Pancreas (tissue), 10 donors: ENCODE results near the gene PRPSAP1. TPM values are rescaled to one million over a fixed set of nuclear protein-coding genes. Genes with fewer than 3 reads are reported as not detected.
A peak's percentile ranks its signal among the peaks of the same experiment; 100 is the strongest.
"Not testable (repeated sequence)": the region's sequence is repeated elsewhere in the genome, so short reads cannot be mapped to it uniquely, and the experiment has no call there.

ENCODE experiments used
- ATAC-seq, 4 donors: fragments of 200-7000 bp; cut with Tn5 transposase; one replicate each; pipeline versions ENCODE4 v1.8.0 to v1.9.1; 2020; ENCODE audit warnings: mild to moderate bottlenecking in 4 of 4, moderate library complexity in 4 of 4
- DNase-seq, 6 donors: peaks; one replicate each; pipeline ENCODE4 v3.0.0-alpha.2; 2020
- FAIRE-seq: peaks from 2 replicates; lab custom pipeline; 2012; peaks lifted over from hg19 to GRCh38; lab: Jason Lieb, UNC
- H3K27ac ChIP-seq, 4 donors: fragments of 200-600 bp; sonication (generic); 1 replicate in 3 of 4; 2 replicates in 1 of 4; pipeline versions ENCODE4 v1.5.0 to v1.8.0; 2020
- H3K27me3 ChIP-seq, 4 donors: fragments of 200-600 bp; one replicate each; pipeline ENCODE4 v1.8.0; 2021
- H3K36me3 ChIP-seq, 3 donors: fragments of 200-600 bp; sonication (generic) in 1 of 3; one replicate each; pipeline versions ENCODE4 v1.5.0 to v1.8.0; 2020 to 2021
- H3K4me1 ChIP-seq, 3 donors: fragments of 200-600 bp; one replicate each; pipeline ENCODE4 v1.8.0; 2021
- H3K4me3 ChIP-seq, 4 donors: fragments of 200-600 bp; sonication (generic) in 2 of 4; one replicate each; pipeline versions ENCODE4 v1.5.0 to v1.8.0; 2020 to 2021
- H3K9me3 ChIP-seq, 4 donors: fragments of 200-600 bp; one replicate each; pipeline ENCODE4 v1.8.0; 2021
- CTCF ChIP-seq, 4 donors: fragments of 200-600 bp; sonication (generic) in 3 of 4; IDR thresholded peaks; one replicate each; pipeline versions ENCODE4 v1.5.0 to v1.8.0; 2021; ENCODE audit warnings: antibody characterized with exemption in 4 of 4
- WGBS, 2 donors: extraction: QIAGEN DNeasy Blood & Tissue Kit; methylation state at CpG; one replicate each; pipeline ENCODE4 v1.1.7; 2013; 5-methylcytosine and 5-hydroxymethylcytosine counted together
- intact Hi-C, 3 donors: fragments of 100-400 bp; cut with DNase I; formaldehyde crosslinking; loops; one replicate each; pipeline versions ENCODE4 v1.11.1 to v1.14.2; 2022
- polyA plus RNA-seq, 2 donors: library from polyadenylated mRNA; stranded (reverse); fragments of 200-250 nt; gene quantifications; one replicate each; pipeline ENCODE4 v1.2.3, GENCODE V29; 2013
- total RNA-seq, 6 donors: library from RNA; stranded (reverse); fragmentation: NEBNext Ultra II Directional in 4 of 6; extraction: Animal tissue kit (Norgen Biotek cat#: 25700) in 4 of 6; gene quantifications; one replicate each; pipeline versions ENCODE4 v1.2.1 to v1.2.4, GENCODE V29; 2021 to 2023
- donor health status: healthy with polysubstance abuse.
- donor health status: DM: no; HTN: no; CAD: no; lungs with moderate emphysema.
- donor health status: DM: no; HTN: no; CAD: no.
- donor health status: control.
- donor health status: control.
- donor health status: Bipolar disorder and iron deficiency.
- donor health status: DM: yes; HTN: yes; CAD: no.
- donor health status: DM: no; HTN: no; CAD: no.
- donor health status: DM: no; HTN: no; CAD: no.
- donor health status: DM: yes; HTN: yes; CAD: no.

Gene PRPSAP1
- total and polyA plus RNA-seq, 8 donors: 18.5 to 43.3 (median 25.7) TPM

DNA sequence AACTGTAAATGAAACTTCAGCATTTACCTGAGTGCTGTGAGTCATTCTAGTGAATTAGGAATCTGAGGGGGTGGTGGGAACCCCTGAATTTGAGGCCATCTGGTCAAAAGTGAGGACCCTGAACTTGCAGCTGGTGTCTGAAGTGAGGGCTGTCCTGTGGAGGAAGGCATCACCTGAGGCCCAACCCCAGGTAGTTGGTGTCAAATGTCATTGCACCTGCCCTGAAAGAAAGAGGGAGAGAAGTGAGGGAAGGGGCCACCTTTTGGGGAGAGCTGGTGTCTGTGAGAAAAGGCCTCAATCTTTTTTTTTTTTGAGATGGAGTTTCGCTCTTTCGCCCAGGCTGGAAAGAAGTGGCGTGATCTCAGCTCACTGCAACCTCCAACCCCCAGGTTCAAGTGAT is 12.5 kb upstream of the PRPSAP1 start:
- Histone ChIP-seq H3K27me3 (no peaks in the 10 kb centered on the region), H3K4me1 (no peaks in the 10 kb centered on the region), H3K9me3 (no peaks in the 10 kb centered on the region), H3K4me3 (no peak overlapping the region), H3K27ac (no peak overlapping the region), H3K36me3 (no peaks in the 10 kb centered on the region)
- intact Hi-C loops: no loop called here
- FAIRE-seq (no peak), ATAC-seq (no peak), DNase-seq (no peak)
- TF ChIP-seq CTCF (IDR thresholded peaks at IDR 0.05): no peak
- WGBS, 2 donors: 93 to 94% methylated on average over 3 of the region's 3 CpGs

- ATAC-seq (peak in 2 of 4 donors; percentile 26), FAIRE-seq (no peak)
- 41 to 53% methylated on average over 12 of the region's 12 CpGs for WGBS, 2 donors
These were observed 11.7 kb upstream of the PRPSAP1 start for GRCh38 chr17:76365256-76365903.

GRCh38 chr17:76363107-76363842 is 9.6 kb upstream of the PRPSAP1 start:
- no peak for ATAC-seq

More at GRCh38 chr17:76365256-76365903, 11.7 kb upstream of the PRPSAP1 start:
- intact Hi-C loops: no loop called here
- no peak for TF ChIP-seq CTCF (IDR thresholded peaks at IDR 0.05)
- no peaks in the 10 kb centered on the region for H3K27me3 ChIP-seq
- H3K4me1 ChIP-seq: no peaks in the 10 kb centered on the region
- no peak overlapping the region for H3K4me3 ChIP-seq
- H3K36me3 ChIP-seq: no peaks in the 10 kb centered on the region
- H3K27ac ChIP-seq: no peak overlapping the region
- H3K9me3 ChIP-seq: no peaks in the 10 kb centered on the region
- no peak for DNase-seq

GRCh38 chr17:76360461-76360860 is 6.7 kb upstream of the PRPSAP1 start:
- WGBS, 2 donors: 64 to 85% methylated on average over 2 of the region's 2 CpGs
- no peak for ATAC-seq
- no peak for FAIRE-seq

More at GRCh38 chr17:76363107-76363842, 9.6 kb upstream of the PRPSAP1 start:
- DNase-seq: no peak
- no peak overlapping the region for H3K27ac ChIP-seq
- intact Hi-C loops: no loop called here
- FAIRE-seq: no peak
- no peaks in the 10 kb centered on the region for H3K27me3 ChIP-seq
- 86% methylated on average over 11 of the region's 11 CpGs for WGBS, 2 donors
- no peak for TF ChIP-seq CTCF (IDR thresholded peaks at IDR 0.05)
- H3K36me3 ChIP-seq: no peaks in the 10 kb centered on the region
- H3K9me3 ChIP-seq: no peaks in the 10 kb centered on the region
- no peak overlapping the region for H3K4me3 ChIP-seq
- H3K4me1 ChIP-seq: no peaks in the 10 kb centered on the region

GRCh38 chr17:76359776-76360175 is 6.1 kb upstream of the PRPSAP1 start:
- H3K9me3 ChIP-seq, H3K4me1 ChIP-seq, ATAC-seq, H3K27ac ChIP-seq, H3K4me3 ChIP-seq, H3K36me3 ChIP-seq, intact Hi-C loops, FAIRE-seq, H3K27me3 ChIP-seq: not testable (repeated sequence)
- 76 to 82% methylated on average over 6 of the region's 6 CpGs for WGBS, 2 donors
- DNase-seq: peak in 1 of 6 donors; percentile 2

More at GRCh38 chr17:76360461-76360860, 6.7 kb upstream of the PRPSAP1 start:
- Histone ChIP-seq H3K4me3 (no peak overlapping the region), H3K27me3 (no peaks in the 10 kb centered on the region), H3K36me3 (no peaks in the 10 kb centered on the region), H3K27ac (no peak overlapping the region), H3K9me3 (no peaks in the 10 kb centered on the region), H3K4me1 (no peaks in the 10 kb centered on the region)
- DNase-seq: no peak
- intact Hi-C loops: no loop called here
- TF ChIP-seq CTCF (IDR thresholded peaks at IDR 0.05): no peak
